Fibroblast of mammary gland (primary cell): Measurements from ENCODE around the gene MINDY4B.
A peak's percentile ranks its signal among the peaks of the same experiment; 100 is the strongest.

ENCODE experiments used
- DNase-seq: peaks from one replicate; pipeline ENCODE4 v3.0.0-alpha.2; 2010; ENCODE audit warnings: low read depth
- H3K4me3 ChIP-seq: 2 replicates; pipeline ENCODE4 v1.5.1; 2011; ENCODE audit warnings: low read depth, mild to moderate bottlenecking, low read length, moderate library complexity; ENCODE audit not compliant: control insufficient read depth
- CTCF ChIP-seq: conservative IDR thresholded peaks from 2 replicates; pipeline ENCODE4 v1.5.1; 2011; ENCODE audit warnings: low read depth, low read length, inconsistent platforms; ENCODE audit not compliant: control insufficient read depth, insufficient read depth

Gene MINDY4B

GRCh38 chr3:150905339-150905738 lies at the start of gene MINDY4B:
Gene MINDY4B, minus strand, starts transcription at chr3:150905439. Its CDS starts 0 bp downstream, at chr3:150905439.
- no peak for TF ChIP-seq CTCF

GRCh38 chr3:150951923-150952322 lies 46.7 kb upstream of the MINDY4B start:
- DNase-seq: no peak
- no peak overlapping the region for H3K4me3 ChIP-seq
- no peak for TF ChIP-seq CTCF

More at GRCh38 chr3:150905339-150905738, at the start of gene MINDY4B:
- no peak for DNase-seq
- no peak within 1 kb of the TSS for H3K4me3 ChIP-seq

- DNase-seq: peak; percentile 87
- TF ChIP-seq CTCF: no peak
- H3K4me3 ChIP-seq: no peak overlapping the region
These were observed 40.2 kb upstream of the MINDY4B start for GRCh38 chr3:150945226-150946032.

GRCh38 chr3:150942221-150942620 lies 37.0 kb upstream of the MINDY4B start:
- H3K4me3 ChIP-seq: no peak overlapping the region
- DNase-seq: no peak
- no peak for TF ChIP-seq CTCF

GRCh38 chr3:150936693-150937092 lies 31.5 kb upstream of the MINDY4B start:
- no peak for TF ChIP-seq CTCF
- no peak for DNase-seq
- no peak overlapping the region for H3K4me3 ChIP-seq

GRCh38 chr3:150933473-150933995 lies 28.3 kb upstream of the MINDY4B start:
- H3K4me3 ChIP-seq: no peak overlapping the region
- DNase-seq: no peak
- TF ChIP-seq CTCF: no peak
